Neural progenitor cell (in vitro differentiated cells): ENCODE results near the gene ZNF124. TPM values are rescaled to one million over a fixed set of nuclear protein-coding genes. Genes with fewer than 3 reads are reported as not detected.
"Not testable (repeated sequence)": the region's sequence is repeated elsewhere in the genome, so short reads cannot be mapped to it uniquely, and the experiment has no call there.

Source experiments
- DNase-seq: peaks from one replicate; pipeline ENCODE4 v3.0.0-alpha.2; 2016; ENCODE audit warnings: low spot score
- H2AFZ ChIP-seq: fragments of 200-600 bp; sonication (generic); replicated peaks from 2 replicates; pipeline ENCODE4 v1.6.1; 2016; ENCODE audit warnings: antibody characterized with exemption
- H3F3A ChIP-seq: fragments of 200-600 bp; sonication (generic); 2 replicates; pipeline ENCODE4 v1.6.1; 2016; ENCODE audit warnings: antibody characterized with exemption, low read depth
- H3K27ac ChIP-seq: fragments of 200-600 bp; sonication (generic); 2 replicates; pipeline ENCODE4 v1.5.1; 2016; ENCODE audit warnings: mild to moderate bottlenecking
- H3K27me3 ChIP-seq: fragments of 200-600 bp; sonication (generic); 2 replicates; pipeline ENCODE4 v1.6.1; 2016; ENCODE audit warnings: mild to moderate bottlenecking, moderate library complexity
- H3K36me3 ChIP-seq: fragments of 200-600 bp; sonication (generic); 2 replicates; pipeline ENCODE4 v1.5.1; 2016
- H3K4me1 ChIP-seq: fragments of 200-600 bp; sonication (generic); 2 replicates; pipeline ENCODE4 v1.6.1; 2016; ENCODE audit warnings: mixed run types
- H3K4me2 ChIP-seq: fragments of 200-600 bp; sonication (generic); 2 replicates; pipeline ENCODE4 v1.6.1; 2016
- H3K4me3 ChIP-seq: fragments of 200-600 bp; sonication (generic); 2 replicates; pipeline ENCODE4 v1.5.1; 2016
- H3K79me2 ChIP-seq: fragments of 200-600 bp; sonication (generic); 2 replicates; pipeline ENCODE4 v1.6.1; 2016; ENCODE audit warnings: low read depth
- H3K9ac ChIP-seq: fragments of 200-600 bp; sonication (generic); 2 replicates; pipeline ENCODE4 v1.6.1; 2016
- H3K9me3 ChIP-seq: fragments of 200-600 bp; sonication (generic); 2 replicates; pipeline ENCODE4 v1.5.1; 2016; ENCODE audit warnings: low read depth
- H4K20me1 ChIP-seq: fragments of 200-600 bp; sonication (generic); 2 replicates; pipeline ENCODE4 v1.6.1; 2016; ENCODE audit warnings: low read depth
- H3K27ac Mint-ChIP-seq: 3 replicates; pipeline ENCODE4 v1.8.0; 2021; ENCODE audit warnings: mixed read lengths
- H3K27me3 Mint-ChIP-seq: 2 replicates; pipeline ENCODE4 v1.8.0; 2022; ENCODE audit warnings: low read depth, mild to moderate bottlenecking, inconsistent platforms, moderate library complexity, mixed read lengths; ENCODE audit not compliant: insufficient read depth
- H3K36me3 Mint-ChIP-seq: 3 replicates; pipeline ENCODE4 v1.8.0; 2021; ENCODE audit warnings: mixed read lengths
- H3K4me1 Mint-ChIP-seq: 3 replicates; pipeline ENCODE4 v1.8.0; 2021; ENCODE audit warnings: mixed read lengths
- H3K4me3 Mint-ChIP-seq: 3 replicates; pipeline ENCODE4 v1.8.0; 2021; ENCODE audit warnings: mild to moderate bottlenecking, moderate library complexity, mixed read lengths
- H3K9me3 Mint-ChIP-seq: 3 replicates; pipeline ENCODE4 v1.8.0; 2020; ENCODE audit warnings: mixed read lengths
- EZH2 ChIP-seq: fragments of 200-600 bp; sonication (generic); IDR thresholded peaks from 2 replicates; pipeline ENCODE4 v1.6.1; 2017; ENCODE audit warnings: antibody characterized with exemption, mild to moderate bottlenecking, moderate library complexity
- EZH2phosphoT487 ChIP-seq: fragments of 200-600 bp; sonication (generic); IDR thresholded peaks from 2 replicates; pipeline ENCODE4 v1.6.1; 2017; ENCODE audit warnings: antibody characterized with exemption
- total RNA-seq: library from RNA; depleted of rRNA; stranded (reverse); fragments of >200 nt; gene quantifications from 2 replicates; pipeline ENCODE4 v1.2.3, GENCODE V29; 2015; ENCODE audit warnings: low replicate concordance
- TF ChIP-seq, protein P1 (sequence below): fragments of 200-600 bp; sonication (generic); IDR thresholded peaks from 2 replicates; pipeline ENCODE4 v1.5.1; 2017; ENCODE audit warnings: antibody characterized with exemption, mild to moderate bottlenecking

ZNF124 gene
- total RNA-seq, 1 donor from 2014 or later, result 129 TPM

DNA sequence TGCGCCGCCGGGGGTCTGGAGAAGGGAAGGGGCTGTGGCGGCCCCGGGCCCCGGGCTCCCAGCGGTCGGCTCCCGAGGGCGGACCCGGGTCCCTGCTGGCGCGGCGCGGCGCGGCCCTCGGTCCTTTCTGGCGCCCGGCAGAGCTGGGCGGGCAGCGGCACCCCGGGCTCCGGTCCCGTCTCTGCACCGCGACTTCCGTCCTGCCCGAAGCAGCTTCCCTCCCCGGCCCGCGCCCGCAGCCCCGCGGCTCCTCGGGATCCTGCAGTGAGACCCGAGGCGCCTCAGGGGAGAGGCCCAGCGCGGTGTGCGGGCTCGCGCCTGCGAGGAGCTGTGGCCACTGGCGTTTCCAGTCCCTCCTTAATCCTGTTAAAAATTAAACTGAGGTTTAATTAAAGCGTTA, 45.2 kb downstream of the ZNF124 start:
- H3F3A ChIP-seq, H3K4me3 Mint-ChIP-seq, H3K27me3 Mint-ChIP-seq, H3K9ac ChIP-seq, H3K4me3 ChIP-seq, DNase-seq, H2AFZ ChIP-seq, H3K27me3 ChIP-seq, H3K27ac ChIP-seq, H3K4me1 Mint-ChIP-seq, H3K27ac Mint-ChIP-seq, H4K20me1 ChIP-seq, H3K4me2 ChIP-seq, H3K36me3 ChIP-seq, H3K9me3 ChIP-seq: not testable (repeated sequence)
- Mint-ChIP-seq H3K9me3 (peaks cover 37% of the 10 kb centered on the region), H3K36me3 (peaks cover 27% of the 10 kb centered on the region)
- peaks cover 11% of the 10 kb centered on the region for H3K4me1 ChIP-seq
- H3K79me2 ChIP-seq, result peaks cover 12% of the 10 kb centered on the region

DNA sequence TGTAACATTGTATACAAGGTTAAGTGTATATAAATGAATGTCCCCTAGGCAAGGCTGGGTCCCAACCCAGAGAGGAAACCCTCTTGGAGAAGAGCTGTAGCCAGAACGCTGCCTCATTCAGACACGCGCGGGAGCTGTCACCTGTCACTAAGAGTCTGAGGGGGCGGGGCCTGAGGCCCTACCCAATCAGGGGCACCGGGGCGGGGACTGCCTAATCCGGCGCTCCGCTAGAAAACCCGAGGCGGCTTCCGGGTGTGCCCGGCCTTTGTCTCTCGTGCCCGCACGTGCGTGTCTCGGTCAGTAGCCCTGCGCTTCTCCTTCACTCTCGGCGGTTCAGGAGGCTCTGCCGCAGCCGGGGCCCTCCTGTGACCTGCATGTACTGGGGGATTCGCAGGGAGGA, 45.7 kb downstream of the ZNF124 start:
- not testable (repeated sequence) for H2AFZ ChIP-seq, H3K27ac ChIP-seq, H3K4me1 Mint-ChIP-seq, H3K4me1 ChIP-seq, H4K20me1 ChIP-seq, H3K4me3 ChIP-seq, H3K9me3 ChIP-seq, H3K27ac Mint-ChIP-seq, DNase-seq, H3K9ac ChIP-seq, H3K27me3 Mint-ChIP-seq, H3K4me2 ChIP-seq, H3F3A ChIP-seq, H3K79me2 ChIP-seq, H3K4me3 Mint-ChIP-seq, H3K36me3 ChIP-seq, H3K27me3 ChIP-seq
- peaks cover 37% of the 10 kb centered on the region for H3K9me3 Mint-ChIP-seq
- H3K36me3 Mint-ChIP-seq, result peaks cover 27% of the 10 kb centered on the region

DNA sequence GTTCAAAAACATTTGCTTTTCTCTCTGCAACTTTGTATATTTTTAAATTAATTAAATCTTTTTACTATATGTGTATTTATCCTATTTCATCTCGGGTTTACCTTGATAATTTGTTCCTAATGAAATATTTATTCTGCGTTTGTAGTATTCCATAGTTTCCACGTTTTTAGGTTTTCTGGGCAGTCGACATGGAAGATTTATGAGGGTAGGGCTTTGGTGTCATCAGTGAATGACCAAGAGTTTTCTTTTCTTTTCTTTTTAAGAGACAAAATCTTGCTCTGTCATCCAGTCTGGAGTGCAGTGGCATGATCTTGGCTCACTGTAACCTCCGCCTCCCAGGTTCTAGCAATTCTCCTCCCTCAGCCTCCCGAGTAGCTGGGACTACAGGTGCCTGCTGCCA, 50.4 kb downstream of the ZNF124 start:
- H3K4me3 ChIP-seq, result no peak overlapping the region
- TF ChIP-seq EZH2 (no peak), EZH2phosphoT487 (no peak)
- TF ChIP-seq, protein P1, sequence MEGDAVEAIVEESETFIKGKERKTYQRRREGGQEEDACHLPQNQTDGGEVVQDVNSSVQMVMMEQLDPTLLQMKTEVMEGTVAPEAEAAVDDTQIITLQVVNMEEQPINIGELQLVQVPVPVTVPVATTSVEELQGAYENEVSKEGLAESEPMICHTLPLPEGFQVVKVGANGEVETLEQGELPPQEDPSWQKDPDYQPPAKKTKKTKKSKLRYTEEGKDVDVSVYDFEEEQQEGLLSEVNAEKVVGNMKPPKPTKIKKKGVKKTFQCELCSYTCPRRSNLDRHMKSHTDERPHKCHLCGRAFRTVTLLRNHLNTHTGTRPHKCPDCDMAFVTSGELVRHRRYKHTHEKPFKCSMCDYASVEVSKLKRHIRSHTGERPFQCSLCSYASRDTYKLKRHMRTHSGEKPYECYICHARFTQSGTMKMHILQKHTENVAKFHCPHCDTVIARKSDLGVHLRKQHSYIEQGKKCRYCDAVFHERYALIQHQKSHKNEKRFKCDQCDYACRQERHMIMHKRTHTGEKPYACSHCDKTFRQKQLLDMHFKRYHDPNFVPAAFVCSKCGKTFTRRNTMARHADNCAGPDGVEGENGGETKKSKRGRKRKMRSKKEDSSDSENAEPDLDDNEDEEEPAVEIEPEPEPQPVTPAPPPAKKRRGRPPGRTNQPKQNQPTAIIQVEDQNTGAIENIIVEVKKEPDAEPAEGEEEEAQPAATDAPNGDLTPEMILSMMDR, result no peak
- no peak overlapping the region for H3K9ac ChIP-seq
- Mint-ChIP-seq H3K27ac (no peak overlapping the region), H3K27me3 (peaks cover 2% of the 10 kb centered on the region), H3K4me3 (no peak overlapping the region), H3K9me3 (peaks cover 22% of the 10 kb centered on the region), H3K36me3 (peaks cover 10% of the 10 kb centered on the region), H3K4me1 (no peaks in the 10 kb centered on the region)
- no peak overlapping the region for H3K27ac ChIP-seq
- no peaks in the 10 kb centered on the region for H3K4me1 ChIP-seq
- H3K79me2 ChIP-seq, result no peaks in the 10 kb centered on the region
- H3K36me3 ChIP-seq, result no peaks in the 10 kb centered on the region
- no peak overlapping the region for H3K4me2 ChIP-seq
- DNase-seq, result no peak
- no peak overlapping the region for H2AFZ ChIP-seq
- H3K27me3 ChIP-seq, result no peaks in the 10 kb centered on the region
- no peaks in the 10 kb centered on the region for H3F3A ChIP-seq
- H3K9me3 ChIP-seq, result no peaks in the 10 kb centered on the region
- no peaks in the 10 kb centered on the region for H4K20me1 ChIP-seq

DNA sequence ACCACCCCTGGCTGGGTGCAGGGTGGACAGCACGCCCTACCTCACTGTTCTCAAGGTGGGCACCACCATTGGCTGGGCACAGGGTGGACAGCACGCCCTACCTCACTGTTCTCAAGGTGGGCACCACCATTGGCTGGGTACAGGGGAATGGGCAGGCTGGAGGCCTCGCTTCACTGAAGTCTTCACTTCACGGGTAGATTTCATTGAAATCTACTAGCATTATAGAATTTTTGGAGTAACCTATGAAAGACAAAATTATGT, 51.5 kb downstream of the ZNF124 start:
- H3K36me3 Mint-ChIP-seq, H3K36me3 ChIP-seq, H3K4me3 Mint-ChIP-seq, H3K4me3 ChIP-seq, H3K9ac ChIP-seq, H3K27me3 ChIP-seq, H3K27ac Mint-ChIP-seq, H4K20me1 ChIP-seq, DNase-seq, H3K4me1 ChIP-seq, H3K4me2 ChIP-seq, H2AFZ ChIP-seq, H3K9me3 ChIP-seq, H3K27ac ChIP-seq, H3K79me2 ChIP-seq, H3K27me3 Mint-ChIP-seq, H3F3A ChIP-seq, H3K4me1 Mint-ChIP-seq: not testable (repeated sequence)
- H3K9me3 Mint-ChIP-seq, result peaks cover 18% of the 10 kb centered on the region

DNA sequence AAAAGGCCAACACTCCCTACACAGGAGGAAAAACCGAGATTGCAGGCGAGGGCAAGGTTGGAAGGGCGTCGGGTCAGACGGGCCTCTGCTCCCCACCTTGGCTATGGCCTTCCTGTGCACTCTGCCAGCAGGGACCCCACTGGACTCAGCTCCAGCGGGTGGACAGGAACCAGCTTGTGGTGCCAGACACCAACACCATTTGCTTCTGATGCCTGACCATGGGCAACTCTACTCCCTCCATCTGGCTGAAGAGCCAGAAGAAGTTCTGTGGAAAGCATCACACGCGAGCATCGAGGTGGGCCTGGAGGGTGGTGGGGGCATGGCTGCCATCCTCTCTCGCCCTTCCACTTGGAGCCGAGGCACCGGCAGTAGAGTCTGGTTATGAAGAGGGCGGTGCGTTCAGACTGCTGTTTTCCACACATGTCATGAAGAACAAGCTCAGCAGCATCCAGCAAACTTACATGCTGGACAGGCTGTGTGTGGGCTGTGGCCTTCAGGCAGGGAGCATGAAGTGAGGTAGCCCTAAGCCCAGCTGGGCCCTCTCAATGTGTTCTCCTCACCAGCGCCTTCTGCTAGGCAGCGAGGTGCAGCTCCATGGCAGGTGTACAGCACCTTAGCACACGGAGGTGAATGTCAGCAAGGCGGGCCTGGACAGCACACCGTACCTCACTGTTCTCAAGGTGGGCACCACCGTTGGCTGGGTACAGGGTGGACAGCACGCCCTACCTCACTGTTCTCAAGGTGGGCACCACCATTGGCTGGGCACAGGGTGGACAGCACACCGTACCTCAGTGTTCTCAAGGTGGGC, 52.0 kb downstream of the ZNF124 start:
- H3K9ac ChIP-seq, result no peak overlapping the region
- H4K20me1 ChIP-seq, result no peaks in the 10 kb centered on the region
- no peaks in the 10 kb centered on the region for H3K4me1 Mint-ChIP-seq
- H3K4me3 Mint-ChIP-seq, result no peak overlapping the region
- no peaks in the 10 kb centered on the region for H3K4me1 ChIP-seq
- H3K27me3 ChIP-seq, result no peaks in the 10 kb centered on the region
- H3K9me3 ChIP-seq, result no peaks in the 10 kb centered on the region
- DNase-seq, result no peak
- H3K36me3 Mint-ChIP-seq, result peaks cover 8% of the 10 kb centered on the region
- peaks cover 18% of the 10 kb centered on the region for H3K9me3 Mint-ChIP-seq
- no peaks in the 10 kb centered on the region for H3K36me3 ChIP-seq
- TF ChIP-seq EZH2 (no peak), EZH2phosphoT487 (no peak)
- TF ChIP-seq, protein P1, result no peak
- no peaks in the 10 kb centered on the region for H3K79me2 ChIP-seq
- H3F3A ChIP-seq, result peaks cover 3% of the 10 kb centered on the region
- no peak overlapping the region for H3K27ac Mint-ChIP-seq
- no peak overlapping the region for H3K4me3 ChIP-seq
- no peak overlapping the region for H3K4me2 ChIP-seq
- H3K27ac ChIP-seq, result no peak overlapping the region
- H3K27me3 Mint-ChIP-seq, result peaks cover 7% of the 10 kb centered on the region
- no peak overlapping the region for H2AFZ ChIP-seq
